Thymus (tissue), 11 donors: ENCODE data around the gene MAP6D1. TPM values are rescaled to one million over a fixed set of nuclear protein-coding genes. Genes with fewer than 3 reads are reported as not detected.

Source experiments
- DNase-seq, 9 donors: peaks; one replicate each; pipeline ENCODE4 v3.0.0-alpha.2; 2013; ENCODE audit warnings: low spot score in 9 of 9, low read depth in 6 of 9, missing footprints in 1 of 9
- H3K27ac ChIP-seq, 2 donors: one replicate each; pipeline ENCODE4 v1.5.1; 2013; ENCODE audit warnings: control low read depth in 1 of 2, low read depth in 1 of 2, low read length in 1 of 2, mild to moderate bottlenecking in 1 of 2, moderate library complexity in 1 of 2
- H3K27me3 ChIP-seq, 2 donors: one replicate each; pipeline ENCODE4 v1.5.1; 2013; ENCODE audit warnings: low read length in 1 of 2; ENCODE audit not compliant: control insufficient read depth in 2 of 2, insufficient read depth in 1 of 2
- H3K36me3 ChIP-seq, 2 donors: one replicate each; pipeline ENCODE4 v1.5.1; 2013; ENCODE audit warnings: low read length in 1 of 2, mild to moderate bottlenecking in 1 of 2, moderate library complexity in 1 of 2; ENCODE audit not compliant: control insufficient read depth in 2 of 2, insufficient read depth in 2 of 2
- H3K4me1 ChIP-seq, 2 donors: one replicate each; pipeline ENCODE4 v1.5.1; 2013; ENCODE audit warnings: low read length in 2 of 2; ENCODE audit not compliant: control insufficient read depth in 2 of 2, insufficient read depth in 2 of 2
- H3K4me3 ChIP-seq, 2 donors: one replicate each; pipeline ENCODE4 v1.5.1; 2013; ENCODE audit warnings: low read length in 2 of 2, control low read depth in 1 of 2, mild to moderate bottlenecking in 1 of 2
- H3K9me3 ChIP-seq, 2 donors: one replicate each; pipeline ENCODE4 v1.5.1; 2013; ENCODE audit warnings: low read length in 1 of 2, mild to moderate bottlenecking in 1 of 2; ENCODE audit not compliant: control insufficient read depth in 2 of 2, insufficient read depth in 1 of 2
- WGBS: extraction: QIAGEN DNeasy Blood & Tissue Kit; methylation state at CpG from one replicate; pipeline ENCODE4 v1.1.7; 2013; 5-methylcytosine and 5-hydroxymethylcytosine counted together
- polyA plus RNA-seq: library from polyadenylated mRNA; stranded (reverse); fragments of 200-250 nt; gene quantifications from one replicate; pipeline ENCODE4 v1.2.3, GENCODE V29; 2013
- total RNA-seq: library from RNA; stranded (reverse); fragments of 120-200 nt; gene quantifications from one replicate; pipeline ENCODE4 v1.2.4, GENCODE V29; 2013
- donor health status: healthy.

MAP6D1 gene
- total and polyA plus RNA-seq, 2 donors = 4.1 to 4.8 TPM

GRCh38 chr3:183845608-183846288 lies 20.4 kb upstream of the MAP6D1 start:
- no peaks in the 10 kb centered on the region for H3K4me1 ChIP-seq
- 91% methylated on average over 13 of the region's 13 CpGs for WGBS
- no peak for DNase-seq
- no peak overlapping the region for H3K27ac ChIP-seq
- peaks cover 42 to 65% of the 10 kb centered on the region in 2 donors for H3K36me3 ChIP-seq
- no peaks in the 10 kb centered on the region for H3K9me3 ChIP-seq
- H3K27me3 ChIP-seq = no peaks in the 10 kb centered on the region
- H3K4me3 ChIP-seq = no peak overlapping the region

DNA sequence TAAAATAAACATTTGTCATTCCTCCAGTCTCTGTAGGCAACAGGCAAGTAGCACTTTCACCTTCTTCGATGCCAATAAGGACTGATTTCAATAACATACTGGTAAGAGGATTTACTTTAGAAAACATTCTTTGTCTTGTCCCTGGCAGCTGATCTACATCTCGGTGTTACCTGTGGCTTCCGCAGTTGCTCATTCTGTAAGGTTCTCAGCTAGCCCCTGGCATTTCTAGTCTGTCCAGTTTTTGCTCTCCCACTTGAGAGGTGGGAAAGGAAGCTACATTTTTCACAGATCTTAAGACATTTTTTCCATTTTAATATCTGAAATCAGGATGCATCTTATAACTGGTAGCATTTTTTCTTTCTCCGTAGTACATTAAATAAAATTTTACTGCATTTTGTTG lies 19.7 kb upstream of the MAP6D1 start:
- Histone ChIP-seq H3K4me3 (no peak overlapping the region), H3K27me3 (no peaks in the 10 kb centered on the region), H3K27ac (no peak overlapping the region), H3K4me1 (no peaks in the 10 kb centered on the region), H3K9me3 (no peaks in the 10 kb centered on the region), H3K36me3 (peaks cover 42 to 66% of the 10 kb centered on the region in 2 donors)
- DNase-seq = no peak
- WGBS = 98% methylated on average over 4 of the region's 4 CpGs

DNA sequence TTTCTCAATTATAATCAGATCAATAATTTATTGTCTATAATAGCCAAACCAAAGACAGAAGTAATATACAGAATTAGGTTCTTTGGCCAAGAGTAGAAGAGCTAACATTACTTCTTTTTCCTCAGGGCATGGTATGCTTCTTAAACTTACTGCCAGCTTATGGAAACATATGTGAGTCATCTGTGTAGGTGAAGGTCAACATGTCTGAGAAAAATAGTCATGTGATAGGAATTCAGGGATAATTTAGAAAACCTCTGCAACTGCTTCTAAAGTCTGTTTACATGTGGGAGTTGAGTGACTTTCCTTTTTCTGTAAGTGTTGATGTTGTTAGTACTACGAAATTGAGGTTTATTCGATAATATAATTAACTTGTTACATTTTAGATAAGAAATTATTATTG lies 19.2 kb upstream of the MAP6D1 start:
- no peak for DNase-seq
- H3K9me3 ChIP-seq = no peaks in the 10 kb centered on the region
- H3K4me1 ChIP-seq = no peaks in the 10 kb centered on the region
- WGBS = 98% methylated on average over 2 of the region's 2 CpGs
- no peak overlapping the region for H3K4me3 ChIP-seq
- H3K27me3 ChIP-seq = no peaks in the 10 kb centered on the region
- no peak overlapping the region for H3K27ac ChIP-seq
- H3K36me3 ChIP-seq = peaks cover 43 to 68% of the 10 kb centered on the region in 2 donors

GRCh38 chr3:183839751-183840150 lies 14.4 kb upstream of the MAP6D1 start:
- H3K9me3 ChIP-seq = no peaks in the 10 kb centered on the region
- no peak overlapping the region for H3K27ac ChIP-seq
- no peak for DNase-seq
- 99% methylated on average over 4 of the region's 4 CpGs for WGBS
- H3K4me3 ChIP-seq = no peak overlapping the region
- H3K27me3 ChIP-seq = no peaks in the 10 kb centered on the region
- no peaks in the 10 kb centered on the region for H3K4me1 ChIP-seq
- H3K36me3 ChIP-seq = peaks cover 48 to 68% of the 10 kb centered on the region in 2 donors

DNA sequence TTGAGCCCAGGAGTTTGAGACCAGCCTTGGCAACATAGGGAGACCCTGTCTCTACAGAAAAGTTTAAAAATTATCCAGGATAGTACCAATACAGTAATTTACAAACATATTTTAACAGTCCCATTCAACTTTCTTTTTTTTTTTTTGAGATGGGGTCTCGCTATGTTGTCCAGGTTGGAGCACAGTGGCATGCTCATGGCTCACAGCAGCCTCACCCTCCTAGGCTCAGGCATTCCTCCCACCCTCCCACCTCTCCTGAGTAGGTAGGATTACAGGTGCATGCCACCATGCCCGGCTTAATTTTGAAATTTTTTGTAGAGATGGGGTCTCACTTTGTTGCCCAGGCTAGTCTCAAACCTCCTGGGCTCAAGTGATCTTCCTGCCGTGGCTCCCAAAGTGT lies 12.5 kb upstream of the MAP6D1 start:
- Histone ChIP-seq H3K27me3 (no peaks in the 10 kb centered on the region), H3K36me3 (peaks cover 53 to 70% of the 10 kb centered on the region in 2 donors), H3K9me3 (no peaks in the 10 kb centered on the region), H3K4me1 (no peaks in the 10 kb centered on the region), H3K27ac (no peak overlapping the region), H3K4me3 (no peak overlapping the region)
- DNase-seq = no peak
- WGBS = 98% methylated on average over 3 of the region's 3 CpGs

- peaks cover 53 to 73% of the 10 kb centered on the region in 2 donors for H3K36me3 ChIP-seq
- H3K4me1 ChIP-seq = no peaks in the 10 kb centered on the region
- H3K4me3 ChIP-seq = no peak overlapping the region
- no peaks in the 10 kb centered on the region for H3K9me3 ChIP-seq
- H3K27me3 ChIP-seq = no peaks in the 10 kb centered on the region
- no peak overlapping the region for H3K27ac ChIP-seq
- DNase-seq = no peak
- 99% methylated on average over 9 of the region's 9 CpGs for WGBS
Measured at GRCh38 chr3:183837390-183837789, 12.0 kb upstream of the MAP6D1 start.

GRCh38 chr3:183833516-183833915 lies 8.1 kb upstream of the MAP6D1 start:
- H3K36me3 ChIP-seq = peaks cover 37 to 62% of the 10 kb centered on the region in 2 donors
- no peaks in the 10 kb centered on the region for H3K27me3 ChIP-seq
- H3K27ac ChIP-seq = no peak overlapping the region
- no peaks in the 10 kb centered on the region for H3K9me3 ChIP-seq
- H3K4me1 ChIP-seq = no peaks in the 10 kb centered on the region
- over 99% methylated on average over 6 of the region's 6 CpGs for WGBS
- H3K4me3 ChIP-seq = no peak overlapping the region
- no peak for DNase-seq

- Histone ChIP-seq H3K4me1 (peaks cover 7 to 19% of the 10 kb centered on the region in 2 donors), H3K9me3 (no peaks in the 10 kb centered on the region), H3K27me3 (no peaks in the 10 kb centered on the region), H3K4me3 (no peak overlapping the region), H3K36me3 (peaks cover 31 to 54% of the 10 kb centered on the region in 2 donors), H3K27ac (no peak overlapping the region)
- WGBS = 98% methylated on average over 9 of the region's 9 CpGs
- no peak for DNase-seq
Measured at GRCh38 chr3:183830187-183830586, 4.8 kb upstream of the MAP6D1 start.

GRCh38 chr3:183829466-183829865 lies 4.1 kb upstream of the MAP6D1 start:
- H3K36me3 ChIP-seq = peaks cover 31 to 51% of the 10 kb centered on the region in 2 donors
- H3K4me3 ChIP-seq = no peak overlapping the region
- H3K4me1 ChIP-seq = peaks cover 7 to 22% of the 10 kb centered on the region in 2 donors
- no peak overlapping the region for H3K27ac ChIP-seq
- peaks cover 0 to 6% of the 10 kb centered on the region in 2 donors for H3K27me3 ChIP-seq
- DNase-seq = no peak
- H3K9me3 ChIP-seq = no peaks in the 10 kb centered on the region
- WGBS = 98% methylated on average over 9 of the region's 9 CpGs
